Gastroesophageal sphincter (tissue), 3 donors: ENCODE measurements around the gene PHPT1.

Source experiments
- CTCF ChIP-seq, 4 experiments: fragments of 200-600 bp in 2 of 4; fragments of 450-650 bp in 2 of 4; sonication (generic) in 1 of 4; IDR thresholded peaks; one replicate each; pipeline ENCODE4 v1.5.1; 2017 to 2019; ENCODE audit warnings: antibody characterized with exemption in 4 of 4, mild to moderate bottlenecking in 2 of 4, moderate library complexity in 2 of 4
- EP300 ChIP-seq: sonication (generic); formaldehyde crosslinking; IDR thresholded peaks from one replicate; pipeline ENCODE4 v1.6.1; 2017; ENCODE audit warnings: antibody characterized with exemption, mild to moderate bottlenecking
- POLR2A ChIP-seq, 2 donors: fragments of 450-650 bp; IDR thresholded peaks; one replicate each; pipeline ENCODE4 v1.6.1; 2017; ENCODE audit warnings: antibody characterized with exemption in 2 of 2, mild to moderate bottlenecking in 2 of 2, moderate library complexity in 1 of 2
- POLR2AphosphoS5 ChIP-seq: sonication (generic); formaldehyde crosslinking; IDR thresholded peaks from one replicate; pipeline ENCODE4 v1.6.1; 2017; ENCODE audit warnings: antibody characterized with exemption

GRCh38 chr9:136885950-136886578 lies 36.9 kb downstream of the PHPT1 start, which contains the start of gene TRAF2:
- TF ChIP-seq CTCF (IDR thresholded peaks at IDR 0.05) (no peak), POLR2A (IDR thresholded peaks at IDR 0.05) (no peak), EP300 (no peak), POLR2AphosphoS5 (no peak)
